GM21737 (cell line): ENCODE results near the gene NOP9.

Experiments
- ATAC-seq: cut with Tn5 transposase; IDR thresholded peaks from one replicate; pipeline ENCODE4 v1.9.1; 2021; ENCODE audit warnings: mild to moderate bottlenecking, moderate library complexity; ENCODE audit not compliant: unreplicated experiment

Gene NOP9

DNA sequence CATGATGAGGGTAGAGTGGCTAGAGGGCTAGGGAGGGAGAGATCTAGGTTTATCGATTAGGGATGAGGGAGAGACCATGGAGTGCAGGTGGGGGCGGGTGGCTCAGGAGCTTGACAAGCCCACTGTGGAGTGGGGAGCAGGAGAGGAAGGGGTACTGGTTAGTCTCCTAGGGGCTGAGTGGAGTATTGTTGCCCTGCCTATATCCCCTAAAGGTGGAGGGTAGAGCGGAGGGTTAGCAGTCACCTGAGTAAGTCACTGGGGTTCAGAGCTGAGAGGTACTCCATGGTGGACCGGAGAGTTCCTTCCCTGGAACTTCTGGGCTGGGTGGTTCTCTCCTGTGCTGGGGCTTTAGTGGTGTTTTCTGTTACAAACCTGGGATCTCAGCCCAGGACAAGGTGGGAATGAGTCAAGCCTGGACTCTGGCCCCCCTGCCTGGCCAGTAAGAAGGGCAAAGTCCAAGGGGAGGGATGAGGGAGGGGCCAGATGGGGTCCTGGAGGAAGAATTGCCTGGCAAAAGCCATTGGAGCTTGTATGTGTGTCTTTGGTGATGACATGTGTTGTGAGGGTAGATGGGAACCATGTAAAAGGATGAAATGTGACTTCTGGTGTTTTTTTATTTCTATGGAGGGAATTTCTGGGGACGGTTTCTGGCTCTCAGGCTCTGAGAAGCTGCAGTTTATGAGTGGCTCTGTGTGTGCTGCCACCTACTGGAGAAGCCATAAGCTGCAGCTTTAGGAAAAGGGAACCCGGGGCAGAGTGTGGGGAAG, 8.1 kb downstream of the NOP9 start, which contains the start of gene CIDEB:
CIDEB (minus strand) TSS at position 403 of the 767 bp plus-strand sequence; CDS start at position 284, 119 bp downstream.
- ATAC-seq, result no peak

DNA sequence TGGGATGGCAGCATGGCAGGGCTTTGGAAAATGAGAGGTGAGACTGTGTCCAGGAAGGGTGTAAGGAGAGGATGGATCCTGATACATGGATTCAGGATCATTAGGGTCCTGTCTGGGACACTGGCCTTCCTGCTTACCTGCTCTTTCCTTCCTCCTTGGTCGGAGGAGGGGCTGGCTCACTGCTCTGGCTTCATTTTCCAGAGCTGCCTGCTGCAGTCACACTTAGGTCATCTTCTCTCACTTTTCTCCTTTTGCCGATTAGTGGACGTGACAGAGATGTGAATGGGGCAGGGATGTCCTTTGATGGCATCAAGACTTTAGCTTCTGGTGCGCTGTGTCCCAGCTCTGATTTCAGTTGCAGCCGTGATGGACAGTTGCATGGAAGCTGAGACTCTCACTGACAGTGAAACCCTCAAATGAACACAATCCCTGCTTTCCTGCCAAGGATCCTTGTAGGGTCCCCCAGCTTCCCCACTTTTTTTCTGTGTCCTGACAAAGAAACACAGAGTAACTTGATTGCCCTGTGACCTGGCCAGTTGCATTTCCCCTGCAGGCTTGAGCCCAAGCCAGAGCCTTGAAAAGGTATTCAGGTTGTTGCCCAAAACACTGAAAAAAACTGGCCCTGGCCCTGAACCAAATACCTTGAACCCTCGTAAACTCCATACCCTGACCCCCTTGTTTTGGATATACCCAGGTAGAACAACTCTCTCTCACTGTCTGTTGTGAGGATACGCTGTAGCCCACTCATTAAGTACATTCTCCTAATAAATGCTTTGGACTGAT, 8.9 kb downstream of the NOP9 start:
- ATAC-seq, result no peak

DNA sequence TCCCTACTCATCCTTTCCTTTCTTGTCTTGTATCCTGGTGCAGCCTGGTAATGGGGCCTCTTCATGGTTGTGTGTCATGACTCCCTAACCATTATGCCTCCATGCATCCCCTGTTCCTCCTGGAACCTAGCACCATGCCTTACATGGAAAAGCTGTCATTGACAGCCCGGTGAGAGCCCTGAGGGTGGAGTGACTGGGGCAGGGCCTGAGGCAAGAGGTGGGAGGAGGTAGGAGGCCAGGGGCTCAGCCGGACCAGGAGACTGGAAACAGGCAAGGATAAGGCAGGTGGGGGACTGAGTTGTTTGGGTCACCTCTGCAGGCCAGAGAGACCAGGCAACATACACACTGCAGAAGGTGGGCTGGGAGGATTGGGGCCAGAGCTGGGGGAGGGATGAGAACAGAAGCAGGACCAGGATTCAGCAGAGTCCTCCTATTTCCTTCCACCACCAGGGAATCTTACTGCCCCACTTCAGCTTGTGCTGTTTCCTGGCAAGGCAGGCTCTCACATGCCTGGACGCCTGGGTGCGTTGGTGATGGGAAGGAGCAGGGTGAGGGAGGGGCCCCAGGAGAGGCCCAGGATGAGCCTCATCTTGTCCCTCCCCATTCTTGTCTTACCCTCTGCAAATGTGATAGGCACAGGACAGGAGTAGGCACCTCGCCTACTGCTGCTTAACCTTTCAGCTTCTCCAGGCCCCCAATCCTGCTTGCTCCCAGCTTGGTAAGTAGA, 10.1 kb downstream of the NOP9 start, which contains the start of gene LTB4R2:
LTB4R2 (plus strand) TSS at position 603 of the 727 bp plus-strand sequence. CDS start 525 bp downstream, outside the sequence.
- no peak for ATAC-seq

DNA sequence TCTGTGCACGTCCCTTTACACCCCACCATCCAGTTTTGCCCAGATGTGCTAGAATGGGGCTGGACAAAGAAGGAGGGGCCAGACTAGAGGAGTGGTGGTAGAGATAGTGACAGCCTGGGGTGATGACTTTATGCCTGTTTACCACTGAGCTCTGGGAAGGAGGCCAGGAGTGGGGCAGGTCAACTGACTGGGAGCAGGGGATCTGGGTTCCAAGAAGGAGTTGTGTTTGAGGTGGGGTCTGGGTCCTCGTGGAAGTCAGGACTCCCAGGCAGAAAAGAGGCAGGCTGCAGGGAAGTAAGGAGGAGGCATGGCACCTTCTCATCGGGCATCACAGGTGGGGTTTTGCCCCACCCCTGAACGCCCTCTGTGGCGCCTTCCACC, 10.6 kb downstream of the NOP9 start:
- ATAC-seq, result no peak

DNA sequence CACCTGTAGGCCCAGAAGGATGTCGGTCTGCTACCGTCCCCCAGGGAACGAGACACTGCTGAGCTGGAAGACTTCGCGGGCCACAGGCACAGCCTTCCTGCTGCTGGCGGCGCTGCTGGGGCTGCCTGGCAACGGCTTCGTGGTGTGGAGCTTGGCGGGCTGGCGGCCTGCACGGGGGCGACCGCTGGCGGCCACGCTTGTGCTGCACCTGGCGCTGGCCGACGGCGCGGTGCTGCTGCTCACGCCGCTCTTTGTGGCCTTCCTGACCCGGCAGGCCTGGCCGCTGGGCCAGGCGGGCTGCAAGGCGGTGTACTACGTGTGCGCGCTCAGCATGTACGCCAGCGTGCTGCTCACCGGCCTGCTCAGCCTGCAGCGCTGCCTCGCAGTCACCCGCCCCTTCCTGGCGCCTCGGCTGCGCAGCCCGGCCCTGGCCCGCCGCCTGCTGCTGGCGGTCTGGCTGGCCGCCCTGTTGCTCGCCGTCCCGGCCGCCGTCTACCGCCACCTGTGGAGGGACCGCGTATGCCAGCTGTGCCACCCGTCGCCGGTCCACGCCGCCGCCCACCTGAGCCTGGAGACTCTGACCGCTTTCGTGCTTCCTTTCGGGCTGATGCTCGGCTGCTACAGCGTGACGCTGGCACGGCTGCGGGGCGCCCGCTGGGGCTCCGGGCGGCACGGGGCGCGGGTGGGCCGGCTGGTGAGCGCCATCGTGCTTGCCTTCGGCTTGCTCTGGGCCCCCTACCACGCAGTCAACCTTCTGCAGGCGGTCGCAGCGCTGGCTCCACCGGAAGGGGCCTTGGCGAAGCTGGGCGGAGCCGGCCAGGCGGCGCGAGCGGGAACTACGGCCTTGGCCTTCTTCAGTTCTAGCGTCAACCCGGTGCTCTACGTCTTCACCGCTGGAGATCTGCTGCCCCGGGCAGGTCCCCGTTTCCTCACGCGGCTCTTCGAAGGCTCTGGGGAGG, 11.3 kb downstream of the NOP9 start, which contains the start of gene LTB4R:
LTB4R (plus strand) TSS at position 857 of the 959 bp plus-strand sequence. CDS start 4,150 bp downstream, outside the sequence.
- ATAC-seq, result peak; percentile 58

DNA sequence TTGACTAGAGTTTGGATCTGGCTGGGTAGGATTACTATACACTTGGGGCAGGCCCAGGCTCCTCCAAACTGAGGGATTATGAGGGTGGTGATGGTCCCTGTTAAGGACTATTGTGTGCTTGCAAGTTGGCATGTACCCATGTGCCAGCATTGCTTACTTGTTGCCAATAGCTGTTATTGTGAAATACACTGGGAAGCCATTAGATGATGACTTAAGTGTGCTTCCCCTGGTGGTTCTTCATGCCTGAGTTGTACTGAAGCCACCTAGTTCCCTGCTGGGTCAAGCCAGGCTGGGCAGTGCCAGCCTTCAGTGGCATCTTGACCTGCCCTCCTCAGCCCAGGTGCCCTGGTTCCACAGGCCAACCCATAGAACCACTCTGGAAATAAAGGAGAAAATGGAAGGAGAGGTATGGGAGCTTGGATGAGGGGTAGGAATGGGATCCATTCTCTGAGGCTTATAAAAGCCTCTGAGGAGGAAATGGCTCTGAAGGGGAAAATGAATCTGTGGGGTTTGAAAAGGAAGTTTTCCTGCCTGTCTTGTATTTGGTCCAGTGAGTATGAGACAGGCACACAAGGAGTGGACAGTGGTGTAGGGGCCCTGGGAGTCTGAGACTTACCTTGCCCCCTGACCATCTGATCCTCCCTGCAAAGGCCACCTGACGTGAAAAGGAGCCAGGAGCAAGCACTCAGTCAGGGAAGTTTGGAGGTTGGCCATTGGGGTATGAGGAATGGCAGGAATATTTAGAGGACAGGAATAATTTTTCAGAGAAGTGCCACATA, 12.4 kb downstream of the NOP9 start:
- no peak for ATAC-seq

DNA sequence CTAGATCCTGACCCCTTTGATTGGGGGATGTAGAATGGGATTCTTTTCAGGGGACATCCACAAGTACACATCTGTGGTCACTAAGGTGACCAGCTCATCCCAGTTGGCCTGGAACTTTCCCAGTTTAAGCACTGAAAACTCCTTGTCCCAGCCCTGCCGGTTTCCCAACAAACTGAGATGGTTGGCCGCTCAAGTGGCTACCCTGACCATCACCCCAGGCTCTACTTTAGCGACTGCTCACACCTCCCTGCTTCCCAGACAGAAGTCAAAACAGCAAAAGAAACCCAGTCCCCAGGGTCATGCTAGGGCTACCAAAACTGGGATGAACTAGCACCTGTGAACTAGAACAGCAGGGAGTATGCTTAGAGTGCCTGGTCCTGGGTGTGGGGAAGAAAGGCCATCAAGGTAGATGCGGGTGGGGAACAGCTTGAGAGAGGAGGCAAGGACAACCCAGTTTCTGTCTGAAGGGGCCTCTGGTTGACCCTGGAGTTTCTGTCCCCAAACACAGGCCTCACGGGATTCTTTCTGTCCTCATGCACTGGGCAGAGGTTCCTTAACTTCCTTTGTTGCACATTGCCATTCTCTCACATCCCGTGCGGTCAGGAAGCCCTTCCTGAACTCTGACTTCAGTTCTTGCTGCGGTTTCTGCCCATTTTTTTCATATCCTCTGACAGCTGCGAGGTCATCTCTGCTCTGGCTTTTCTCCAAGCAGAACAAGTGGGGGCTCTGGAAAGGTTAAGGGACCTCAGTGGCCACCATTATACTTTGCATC, 13.3 kb downstream of the NOP9 start:
- ATAC-seq, result no peak

DNA sequence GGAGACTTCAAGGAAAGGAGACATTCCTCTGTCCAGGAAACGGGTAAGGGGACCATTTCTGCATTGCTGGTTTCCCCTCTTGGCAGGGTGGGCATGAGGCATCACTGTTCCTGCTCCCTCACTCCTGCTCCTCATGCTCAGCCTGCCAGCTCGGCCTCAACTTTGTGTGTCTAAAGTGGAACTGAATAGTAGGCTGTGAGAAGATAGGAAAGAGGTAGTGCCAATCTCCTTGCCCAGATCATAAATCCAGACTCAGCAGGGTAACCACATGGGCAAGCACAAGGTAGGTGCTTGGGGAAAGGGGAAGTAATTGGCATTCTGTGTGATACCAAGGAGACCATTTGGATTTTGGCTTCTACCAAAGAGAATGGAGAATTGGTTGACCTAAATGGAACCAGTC, 14.3 kb downstream of the NOP9 start:
- ATAC-seq, result no peak

DNA sequence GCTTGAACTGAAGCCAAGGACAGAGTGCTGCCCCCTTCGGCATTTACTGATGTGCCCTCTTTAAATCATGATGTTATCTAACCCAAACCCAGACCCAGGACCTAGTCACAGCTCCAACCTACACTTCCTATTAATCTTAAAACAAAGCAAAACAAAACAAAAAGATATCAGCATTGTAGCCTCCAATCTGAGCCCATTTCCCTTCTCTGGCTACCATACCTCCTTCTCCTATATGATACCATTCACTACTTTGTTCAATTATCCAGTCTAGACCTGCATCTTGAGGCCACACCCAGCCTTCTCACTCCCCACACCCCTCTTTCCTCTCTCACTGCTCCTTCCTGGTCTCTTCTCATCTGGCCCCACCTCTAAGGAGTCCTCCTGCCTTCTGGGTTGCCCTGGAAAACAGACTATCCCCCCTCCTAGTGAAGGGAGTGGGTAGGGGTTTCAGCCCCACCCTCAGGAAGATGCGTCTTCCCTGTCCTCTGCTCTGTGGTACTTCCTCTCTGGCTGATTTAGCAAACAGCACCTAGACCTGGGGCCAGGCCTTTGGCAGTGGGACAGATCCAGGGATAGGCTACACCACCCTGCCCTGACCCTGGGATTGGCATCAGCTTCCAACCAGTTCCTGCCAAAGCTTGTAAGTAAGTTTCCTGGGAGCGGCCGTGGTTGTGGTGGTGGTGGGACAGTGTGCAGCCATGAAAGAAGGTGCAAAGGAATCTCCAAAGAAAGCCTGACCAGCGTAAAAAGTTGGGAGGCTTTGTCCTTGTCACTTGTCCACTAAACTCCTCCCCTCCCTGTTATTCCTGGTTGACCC, 14.9 kb downstream of the NOP9 start:
- no peak for ATAC-seq

DNA sequence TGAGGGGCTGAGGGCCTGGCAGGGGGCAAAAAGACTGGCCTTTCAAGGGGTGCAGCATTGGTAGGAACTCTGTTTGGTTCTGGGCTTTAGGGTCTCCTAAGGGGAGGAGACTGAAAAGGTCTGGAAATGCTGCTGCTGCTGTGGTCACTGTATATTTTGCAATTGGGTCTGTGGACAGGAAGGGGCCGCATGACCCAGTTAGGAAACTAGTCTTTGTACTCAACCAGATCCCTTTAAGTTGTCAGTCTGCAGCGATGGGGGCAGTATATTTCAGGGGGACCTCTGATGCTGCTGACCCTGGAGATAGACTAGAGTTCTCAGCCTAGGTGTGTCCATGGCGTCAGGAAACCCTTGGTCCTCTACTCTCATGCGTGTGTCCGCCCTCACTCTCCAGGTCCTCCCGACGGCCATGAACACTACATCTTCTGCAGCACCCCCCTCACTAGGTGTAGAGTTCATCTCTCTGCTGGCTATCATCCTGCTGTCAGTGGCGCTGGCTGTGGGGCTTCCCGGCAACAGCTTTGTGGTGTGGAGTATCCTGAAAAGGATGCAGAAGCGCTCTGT, 15.7 kb downstream of the NOP9 start:
- ATAC-seq, result no peak

DNA sequence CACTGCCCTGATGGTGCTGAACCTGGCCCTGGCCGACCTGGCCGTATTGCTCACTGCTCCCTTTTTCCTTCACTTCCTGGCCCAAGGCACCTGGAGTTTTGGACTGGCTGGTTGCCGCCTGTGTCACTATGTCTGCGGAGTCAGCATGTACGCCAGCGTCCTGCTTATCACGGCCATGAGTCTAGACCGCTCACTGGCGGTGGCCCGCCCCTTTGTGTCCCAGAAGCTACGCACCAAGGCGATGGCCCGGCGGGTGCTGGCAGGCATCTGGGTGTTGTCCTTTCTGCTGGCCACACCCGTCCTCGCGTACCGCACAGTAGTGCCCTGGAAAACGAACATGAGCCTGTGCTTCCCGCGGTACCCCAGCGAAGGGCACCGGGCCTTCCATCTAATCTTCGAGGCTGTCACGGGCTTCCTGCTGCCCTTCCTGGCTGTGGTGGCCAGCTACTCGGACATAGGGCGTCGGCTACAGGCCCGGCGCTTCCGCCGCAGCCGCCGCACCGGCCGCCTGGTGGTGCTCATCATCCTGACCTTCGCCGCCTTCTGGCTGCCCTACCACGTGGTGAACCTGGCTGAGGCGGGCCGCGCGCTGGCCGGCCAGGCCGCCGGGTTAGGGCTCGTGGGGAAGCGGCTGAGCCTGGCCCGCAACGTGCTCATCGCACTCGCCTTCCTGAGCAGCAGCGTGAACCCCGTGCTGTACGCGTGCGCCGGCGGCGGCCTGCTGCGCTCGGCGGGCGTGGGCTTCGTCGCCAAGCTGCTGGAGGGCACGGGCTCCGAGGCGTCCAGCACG, 16.4 kb downstream of the NOP9 start:
- ATAC-seq, result no peak

DNA sequence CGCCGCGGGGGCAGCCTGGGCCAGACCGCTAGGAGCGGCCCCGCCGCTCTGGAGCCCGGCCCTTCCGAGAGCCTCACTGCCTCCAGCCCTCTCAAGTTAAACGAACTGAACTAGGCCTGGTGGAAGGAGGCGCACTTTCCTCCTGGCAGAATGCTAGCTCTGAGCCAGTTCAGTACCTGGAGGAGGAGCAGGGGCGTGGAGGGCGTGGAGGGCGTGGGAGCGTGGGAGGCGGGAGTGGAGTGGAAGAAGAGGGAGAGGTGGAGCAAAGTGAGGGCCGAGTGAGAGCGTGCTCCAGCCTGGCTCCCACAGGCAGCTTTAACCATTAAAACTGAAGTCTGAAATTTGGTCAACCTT, 16.9 kb downstream of the NOP9 start:
- no peak for ATAC-seq

DNA sequence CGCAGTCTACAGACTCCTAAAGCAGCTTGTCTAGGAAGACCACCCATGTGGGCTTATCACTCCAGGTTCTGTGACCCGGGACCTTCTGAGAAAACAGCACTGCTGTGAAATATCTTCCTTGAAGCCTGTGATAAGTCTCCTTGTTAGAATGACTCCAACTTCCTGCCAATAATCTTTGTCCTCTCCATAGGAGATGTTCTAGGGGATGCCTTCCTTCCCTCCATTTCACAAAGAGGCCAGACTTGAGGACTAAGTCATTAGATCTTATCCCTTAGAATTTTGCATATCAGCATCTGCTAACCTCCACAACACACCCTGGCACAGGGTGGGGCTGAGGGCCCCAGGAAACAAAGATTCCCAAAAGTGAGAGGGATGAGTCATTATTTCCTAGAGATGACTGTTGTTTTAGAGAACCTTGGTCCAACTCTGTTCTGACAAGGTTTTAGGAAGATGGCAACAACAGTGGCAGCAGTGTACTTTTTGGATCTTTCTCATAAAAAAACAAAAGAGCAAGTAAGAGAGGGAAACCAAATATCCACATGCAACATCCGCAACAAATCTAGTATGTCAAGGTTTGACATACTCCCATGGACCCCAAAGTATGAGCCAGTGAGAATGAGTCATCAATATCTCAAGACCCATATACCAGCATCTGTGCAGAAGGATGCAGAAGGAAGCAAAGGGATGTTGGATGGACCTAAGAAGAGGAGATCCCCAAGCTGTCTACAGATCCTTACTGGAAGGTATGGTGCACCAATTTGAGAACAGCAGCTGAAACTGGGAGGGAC, 17.7 kb downstream of the NOP9 start:
- ATAC-seq, result no peak

DNA sequence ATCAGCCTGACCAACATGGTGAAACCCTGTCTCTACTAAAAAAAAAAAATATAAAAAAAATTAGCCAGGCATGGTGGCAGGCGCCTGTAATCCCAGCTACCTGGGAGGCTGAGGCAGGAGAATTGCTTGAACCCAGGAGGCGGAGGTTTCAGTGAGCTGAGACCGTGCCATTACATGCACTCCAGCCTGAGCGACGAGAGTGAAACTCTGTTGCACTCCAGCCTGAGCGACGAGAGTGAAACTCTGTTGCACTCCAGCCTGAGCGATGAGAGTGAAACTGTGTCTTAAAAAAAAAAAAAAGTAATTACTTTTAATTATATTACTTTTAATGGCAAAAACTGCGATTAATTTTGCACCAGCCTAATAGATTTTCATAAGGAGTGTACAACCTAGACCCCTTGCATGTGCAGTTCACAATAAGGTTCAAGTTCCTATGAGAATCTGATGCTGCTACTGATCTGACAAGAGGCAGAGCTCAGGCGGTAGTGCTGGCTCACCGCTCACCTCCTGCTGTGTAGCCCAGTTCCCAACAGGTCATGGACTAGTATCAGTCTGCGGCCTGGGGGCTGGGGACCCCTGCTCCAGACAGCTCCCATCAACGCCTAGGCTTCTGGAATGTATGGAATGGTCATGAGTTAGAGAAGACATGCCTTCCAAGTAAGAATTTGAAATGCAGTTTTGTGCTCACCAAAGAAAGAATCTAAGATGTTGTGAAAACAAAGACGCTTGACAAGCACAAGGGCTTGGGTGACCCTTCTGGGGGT, 21.7 kb downstream of the NOP9 start:
- ATAC-seq, result no peak

DNA sequence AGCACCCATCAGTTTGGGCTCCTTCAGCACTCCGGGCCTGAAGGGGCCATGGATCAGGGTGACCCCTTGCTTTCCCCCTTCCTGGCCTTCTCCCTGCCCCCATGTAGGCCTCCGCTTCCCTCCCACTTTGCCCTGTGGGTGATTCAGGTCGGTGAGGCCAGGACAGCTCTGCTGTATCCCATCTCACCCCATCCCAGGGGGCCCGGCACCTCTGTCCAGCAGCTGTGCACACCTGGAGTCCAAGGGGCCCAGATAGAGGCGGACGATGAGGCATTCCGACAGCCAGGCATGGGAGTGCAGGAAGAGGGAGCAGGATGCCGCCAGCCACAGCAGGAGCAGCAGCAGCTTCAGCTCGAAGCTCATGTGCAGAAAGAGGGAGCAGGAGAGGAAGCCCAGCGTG, 23.0 kb downstream of the NOP9 start:
- no peak for ATAC-seq
